PC-9 (cell line): ENCODE results near the gene AQP9.

Source experiments
- CTCF ChIP-seq: fragments of 200-600 bp; sonication (generic); conservative IDR thresholded peaks from 2 replicates; pipeline ENCODE4 v1.6.1; 2017; ENCODE audit warnings: mixed run types, antibody characterized with exemption, mild to moderate bottlenecking, moderate library complexity
- EZH2 ChIP-seq: fragments of 200-600 bp; sonication (generic); IDR thresholded peaks from 2 replicates; pipeline ENCODE4 v1.8.0; 2017; ENCODE audit warnings: antibody characterized with exemption, low read depth

- TF ChIP-seq CTCF (no peak), EZH2 (no peak)
Measured at GRCh38 chr15:58146211-58146610, 8.0 kb downstream of the AQP9 start.
